Measurements from ENCODE around the gene C2orf74. TPM values are rescaled to one million over a fixed set of nuclear protein-coding genes. Genes with fewer than 3 reads are reported as not detected.

Gene C2orf74
- total and polyA plus RNA-seq, 9 of the 15 experiments (the other 6 are each of a cell fraction or from before 2014, with no cell fraction given): not detected

- TF ChIP-seq ZHX1 (conservative IDR thresholded peaks at IDR 0.05; ENCODE audit: low read length) (no peak), TFAP4 (CRISPR knock-in tag; IDR thresholded peaks at IDR 0.05; ENCODE audit: borderline replicate concordance) (no peak), RFX7 (CRISPR knock-in tag; IDR thresholded peaks at IDR 0.05) (no peak), HNRNPH1 (optimal IDR thresholded peaks at IDR 0.05; ENCODE audit: low read depth, low read length) (no peak), GATAD2B (IDR thresholded peaks at IDR 0.05; ENCODE audit: borderline replicate concordance) (no peak), UBTF (IDR thresholded peaks at IDR 0.05; ENCODE audit: borderline replicate concordance in 1 of 2, low read depth in 2 of 2, low read length in 2 of 2) (no peak), ZBTB7A (IDR thresholded peaks at IDR 0.05; ENCODE audit: borderline replicate concordance, control insufficient read depth, low read depth, low read length) (0 out of 2 replicates have a peak, but pooled peaks have one; percentile 2), ZNF175 (CRISPR knock-in tag; IDR thresholded peaks at IDR 0.05; ENCODE audit: low read depth) (0 out of 2 replicates have a peak, but pooled peaks have one; percentile 14), ETS1 (conservative IDR thresholded peaks at IDR 0.05; ENCODE audit: control insufficient read depth, low read depth, low read length) (0 out of 2 replicates have a peak, but pooled peaks have one; percentile 36), ZNF263 (CRISPR knock-in tag; IDR thresholded peaks at IDR 0.05; ENCODE audit: borderline replicate concordance) (no peak), DPF2 (IDR thresholded peaks at IDR 0.05) (no peak), GMEB1 (CRISPR knock-in tag; IDR thresholded peaks at IDR 0.05) (no peak), ZNF766 (CRISPR knock-in tag; conservative IDR thresholded peaks at IDR 0.05) (no peak), DIDO1 (tag; IDR thresholded peaks at IDR 0.05; ENCODE audit: low read depth) (no peak), E2F4 (CRISPR knock-in tag; IDR thresholded peaks at IDR 0.05; ENCODE audit: low read depth) (no peak), FOS (IDR thresholded peaks at IDR 0.05; ENCODE audit: extremely low read depth, insufficient read length) (no peak)
These were observed 15.9 kb downstream of the C2orf74 start (continued) for GRCh38 chr2:61177727-61178549.
